GM21526 (cell line): ENCODE data around the gene HPS4.
"Not testable (repeated sequence)": the region's sequence is repeated elsewhere in the genome, so short reads cannot be mapped to it uniquely, and the experiment has no call there.

ENCODE experiments used
- ATAC-seq: cut with Tn5 transposase; IDR thresholded peaks from one replicate; pipeline ENCODE4 v1.9.1; 2021; ENCODE audit warnings: moderate library complexity; ENCODE audit not compliant: unreplicated experiment, low FRiP score

The HPS4 gene

DNA sequence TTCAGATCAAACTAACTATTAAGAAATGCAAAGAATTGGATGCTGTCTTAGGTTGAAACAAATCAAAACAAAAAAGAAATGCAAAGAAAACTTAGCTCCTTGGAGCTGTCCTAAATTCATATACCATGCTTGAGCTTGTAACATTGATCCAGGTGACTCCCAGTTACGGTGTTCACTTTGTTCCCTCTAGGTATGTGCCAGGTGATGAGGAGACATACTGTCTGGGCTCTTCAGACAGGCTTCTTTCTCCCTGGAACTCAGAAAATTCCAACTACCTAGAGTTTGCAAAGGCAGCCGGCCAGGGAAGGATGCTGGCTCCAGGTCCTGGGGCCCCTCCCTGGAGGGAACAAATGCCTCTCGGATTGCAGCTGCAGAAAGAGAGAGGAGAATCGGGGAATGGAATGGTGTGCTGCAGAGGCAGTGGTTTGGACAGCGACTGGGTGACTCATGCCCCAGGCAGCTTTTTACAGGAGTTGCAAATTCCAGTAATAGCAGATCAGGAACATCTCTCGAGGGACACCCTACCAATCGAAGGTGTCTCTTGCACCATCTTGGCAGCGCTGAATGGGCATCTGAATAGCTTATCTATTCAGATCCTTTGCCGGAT lies 66.8 kb downstream of the HPS4 start:
- no peak for ATAC-seq

DNA sequence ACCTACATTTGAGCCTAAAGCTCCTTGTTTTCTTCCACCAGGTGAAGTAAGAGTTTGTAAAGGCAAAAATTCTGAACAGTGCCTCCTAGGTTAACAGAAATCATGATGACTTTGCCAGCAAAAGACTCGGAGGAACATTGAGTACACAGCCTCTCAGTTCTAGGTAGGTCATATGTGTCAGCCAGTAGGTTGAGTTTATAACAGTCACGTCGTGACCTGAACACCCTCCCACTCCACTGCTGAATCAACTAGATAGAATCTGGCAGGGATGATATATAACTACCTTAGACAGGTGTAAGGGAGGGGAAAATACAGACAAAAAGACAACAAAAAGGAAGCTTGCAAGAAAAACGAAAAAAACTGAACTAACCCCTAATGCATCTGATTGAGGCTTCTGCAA lies 67.3 kb downstream of the HPS4 start:
- ATAC-seq = no peak

DNA sequence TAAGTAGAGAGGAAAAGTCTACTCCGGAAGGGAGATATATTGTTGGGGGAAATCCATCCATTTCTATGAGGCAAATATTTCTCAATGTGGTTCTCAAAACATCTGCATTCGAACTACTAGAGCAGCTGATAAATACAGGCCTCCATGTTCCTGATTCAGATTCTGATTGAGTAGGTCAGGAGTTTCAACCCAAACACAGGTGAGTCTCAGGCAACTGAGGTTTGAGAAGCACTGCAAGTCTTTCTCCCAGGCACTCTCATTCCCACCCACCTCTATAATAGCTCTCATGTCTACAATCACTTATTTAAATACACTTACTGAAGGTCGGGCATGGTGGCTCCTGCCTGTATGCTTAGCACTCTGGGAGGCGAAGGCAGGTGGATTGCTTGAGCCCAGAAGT lies 69.2 kb downstream of the HPS4 start:
- no peak for ATAC-seq

DNA sequence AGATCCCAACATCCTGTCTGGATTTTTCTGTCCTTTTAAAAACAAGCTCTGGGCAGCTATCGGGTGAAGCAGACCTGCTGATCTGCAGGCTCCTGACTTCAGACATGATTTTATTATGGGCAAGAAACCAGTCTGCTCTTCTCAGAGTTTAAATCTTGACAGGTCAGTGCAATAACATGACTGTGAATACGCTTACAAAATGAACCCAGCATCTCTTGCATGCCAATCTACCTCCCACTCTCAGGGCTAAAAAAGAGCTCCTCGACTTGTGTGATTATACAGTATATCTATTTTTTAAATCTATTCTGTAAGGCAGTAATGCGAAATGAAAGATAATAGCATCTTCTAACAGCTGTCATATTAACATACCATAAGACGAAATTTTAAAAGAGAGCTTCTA lies 73.2 kb downstream of the HPS4 start:
- no peak for ATAC-seq

DNA sequence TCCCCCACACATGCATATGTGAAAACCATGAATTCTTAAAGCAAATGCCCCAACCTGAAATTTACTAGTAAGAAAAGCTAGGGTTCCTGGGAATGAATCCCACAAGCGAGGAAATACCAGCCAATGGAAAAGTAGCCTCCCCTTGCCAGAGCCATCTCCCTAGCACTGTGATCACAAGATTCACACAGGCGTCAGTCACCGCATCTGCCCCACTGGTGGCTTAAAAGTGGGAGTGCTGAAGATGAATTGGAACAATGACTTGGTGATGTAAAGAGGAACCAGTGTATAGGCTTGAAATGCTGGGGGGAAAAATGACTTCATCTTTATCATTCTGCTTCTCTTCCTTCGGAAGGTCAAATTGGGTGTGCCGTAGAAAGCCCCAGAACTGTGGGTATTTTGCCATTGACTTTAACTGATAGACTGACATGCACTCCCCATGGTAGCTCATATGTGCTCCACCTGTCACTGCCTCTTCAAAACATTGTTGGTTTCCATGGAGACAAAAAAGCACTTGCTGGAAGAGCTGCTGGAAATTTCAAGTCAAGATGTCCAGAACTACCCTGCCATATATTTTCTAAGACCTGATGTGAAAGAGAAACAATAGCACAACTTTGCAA lies 73.8 kb downstream of the HPS4 start:
- ATAC-seq = no peak

DNA sequence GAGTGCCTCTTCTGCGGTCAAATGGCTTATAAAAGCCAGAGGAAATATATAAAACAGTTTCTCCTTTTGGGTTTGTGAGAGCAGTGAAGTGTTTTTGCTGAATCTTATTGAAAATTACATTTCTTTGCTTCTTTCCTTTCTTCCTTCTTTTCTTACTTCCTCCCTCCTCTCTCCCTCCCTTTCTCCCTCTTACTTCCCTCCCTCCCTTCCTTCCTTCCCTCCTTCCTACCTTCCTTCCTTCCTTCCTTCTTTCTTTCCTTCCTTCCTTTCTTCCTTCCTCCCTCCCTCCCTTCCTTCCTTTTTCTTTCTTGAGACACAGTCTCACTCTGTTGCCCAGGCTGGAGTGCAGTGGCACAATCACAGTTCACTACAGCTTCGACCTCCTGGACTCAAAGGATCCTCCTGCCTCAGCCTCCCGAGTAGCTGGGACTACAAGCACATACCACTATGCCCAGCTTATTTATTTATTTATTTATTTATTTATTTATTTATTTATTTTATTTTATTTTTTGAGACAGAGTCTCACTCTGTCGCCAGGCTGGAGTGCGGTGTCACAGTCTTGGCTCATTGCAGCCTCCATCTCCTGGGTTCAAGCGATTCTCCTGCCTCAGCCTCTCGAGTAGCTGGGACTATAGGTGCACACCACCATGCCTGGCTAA lies 74.9 kb downstream of the HPS4 start:
- ATAC-seq = not testable (repeated sequence)

DNA sequence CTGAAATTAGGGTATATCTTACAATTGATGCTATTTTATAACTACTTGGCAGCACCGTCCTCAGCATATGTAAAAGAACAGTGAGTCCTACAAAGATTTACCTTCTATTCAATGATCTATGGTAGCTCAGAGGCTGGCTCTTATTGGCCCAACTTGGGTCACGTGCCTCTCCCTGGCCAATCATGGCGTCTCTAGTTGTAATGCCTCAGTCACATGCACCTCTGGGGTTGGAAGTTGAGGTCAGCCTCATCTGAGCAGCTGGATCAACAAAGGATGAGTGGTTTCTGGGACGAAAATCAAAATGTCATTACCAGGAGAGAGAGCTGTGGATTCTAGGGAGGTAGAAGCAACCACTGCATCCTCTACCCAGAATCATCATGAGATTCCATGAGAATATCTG lies 77.5 kb downstream of the HPS4 start:
- no peak for ATAC-seq

DNA sequence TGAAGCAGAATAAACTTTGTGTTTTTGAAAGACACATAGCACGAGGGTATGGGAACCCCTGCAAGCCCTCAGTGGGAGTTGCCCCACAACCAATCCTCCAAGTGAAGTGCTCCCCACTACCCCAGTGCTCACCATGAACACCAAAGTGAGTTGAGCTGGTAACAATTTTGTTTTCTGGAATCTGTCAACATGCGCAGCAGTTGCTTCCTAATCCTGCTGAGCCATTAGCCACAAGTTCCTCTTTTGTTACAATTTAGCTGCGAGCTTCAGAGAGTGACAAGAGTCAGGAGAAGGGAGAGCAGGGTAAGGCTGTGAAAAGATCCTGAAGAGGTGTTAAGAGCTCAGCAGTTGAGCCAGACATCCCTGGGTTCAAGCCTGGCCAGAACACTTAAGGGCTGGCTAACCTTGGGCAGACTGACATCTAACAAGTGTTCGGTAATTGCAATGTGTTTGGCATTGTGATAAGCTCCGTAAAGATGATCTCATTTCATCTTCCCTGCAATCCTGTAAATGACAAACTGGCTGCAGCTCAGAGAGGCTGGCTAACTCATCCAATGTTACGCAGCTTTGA lies 78.6 kb downstream of the HPS4 start:
- no peak for ATAC-seq

DNA sequence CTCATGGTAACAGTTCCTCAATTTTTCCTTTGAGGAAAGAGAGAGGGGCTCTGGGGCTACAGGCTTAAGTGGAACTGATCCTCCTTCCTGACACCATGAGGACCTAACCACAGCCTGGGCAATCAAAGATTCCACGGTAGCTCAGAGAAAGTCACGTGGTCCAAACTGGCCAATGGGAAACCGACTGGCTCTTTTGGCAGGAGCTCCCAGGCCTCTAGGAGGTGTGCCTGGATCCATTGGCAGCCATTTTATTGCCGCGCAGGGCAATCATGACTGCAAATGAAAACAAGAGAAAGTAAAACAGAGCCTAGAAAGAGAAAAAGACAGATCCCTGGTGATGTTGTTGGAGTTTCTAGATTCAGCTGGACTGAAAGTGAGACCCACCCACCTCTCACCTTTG lies 81.9 kb downstream of the HPS4 start:
- no peak for ATAC-seq
